Stimulated activated CD4-positive, alpha-beta T cell treated with anti-CD3 and anti-CD28 coated beads, Interleukin-2, amount 100 ng/mL, for 48 hours (primary cell): ENCODE data around the gene CCDC92.
A peak's percentile ranks its signal among the peaks of the same experiment; 100 is the strongest.
"Not testable (repeated sequence)": the region's sequence is repeated elsewhere in the genome, so short reads cannot be mapped to it uniquely, and the experiment has no call there.

ENCODE experiments used
- DNase-seq, 2 donors: peaks; one replicate each; pipeline ENCODE4 v3.0.0-alpha.2; 2020

The CCDC92 gene

GRCh38 chr12:123933214-123933613, 39.4 kb downstream of the CCDC92 start:
- no peak for DNase-seq

GRCh38 chr12:123931686-123932321, 40.8 kb downstream of the CCDC92 start:
- DNase-seq, result no peak

GRCh38 chr12:123929946-123930583, 42.6 kb downstream of the CCDC92 start:
- no peak for DNase-seq

- no peak for DNase-seq
Measured at GRCh38 chr12:123928897-123929296, 43.7 kb downstream of the CCDC92 start.

GRCh38 chr12:123928274-123928865, 44.3 kb downstream of the CCDC92 start:
- no peak for DNase-seq

GRCh38 chr12:123924539-123924938, 48.1 kb downstream of the CCDC92 start:
- no peak for DNase-seq

GRCh38 chr12:123923927-123924326, 48.7 kb downstream of the CCDC92 start:
- DNase-seq, result no peak

- no peak for DNase-seq
Measured at GRCh38 chr12:123923038-123923437, 49.6 kb downstream of the CCDC92 start.

- DNase-seq, result no peak
Measured at GRCh38 chr12:123919980-123920360, 52.7 kb downstream of the CCDC92 start.

- no peak for DNase-seq
Measured at GRCh38 chr12:123917337-123917850, 55.2 kb downstream of the CCDC92 start.

GRCh38 chr12:123916729-123917128, 55.9 kb downstream of the CCDC92 start:
- peak; percentile 30 to 35 for DNase-seq

GRCh38 chr12:123914726-123915333, 57.8 kb downstream of the CCDC92 start:
- DNase-seq, result no peak

- no peak for DNase-seq
Measured at GRCh38 chr12:123912415-123913380, 59.9 kb downstream of the CCDC92 start.

GRCh38 chr12:123911672-123912409, 60.8 kb downstream of the CCDC92 start:
- DNase-seq, result not testable (repeated sequence)

GRCh38 chr12:123910761-123911193, 61.9 kb downstream of the CCDC92 start:
- no peak for DNase-seq

GRCh38 chr12:123910057-123910456, 62.6 kb downstream of the CCDC92 start:
- DNase-seq, result no peak

GRCh38 chr12:123908884-123909725, 63.5 kb downstream of the CCDC92 start:
- no peak for DNase-seq

GRCh38 chr12:123907726-123908476, 64.7 kb downstream of the CCDC92 start:
- no peak for DNase-seq

GRCh38 chr12:123906711-123907420, 65.8 kb downstream of the CCDC92 start:
- no peak for DNase-seq
